ENCODE data around the gene UBR4.

GRCh38 chr1:19066248-19066873, 143.7 kb downstream of the UBR4 start:
- TF ChIP-seq CTCF (IDR thresholded peaks at IDR 0.05; ENCODE audit: low read depth, low read length) (no peak), EZH2phosphoT487 (IDR thresholded peaks at IDR 0.05; ENCODE audit: low read depth) (no peak)

All from OCI-LY3 (cell line).